ENCODE results near the gene OR2A7. TPM values are rescaled to one million over a fixed set of nuclear protein-coding genes. Genes with fewer than 3 reads are reported as not detected.
"Not testable (repeated sequence)": the region's sequence is repeated elsewhere in the genome, so short reads cannot be mapped to it uniquely, and the experiment has no call there.

OR2A7 gene
- total RNA-seq: 0.33 and 0.41 TPM in 2 replicates
- long read RNA-seq, partial matches to known transcripts: 0 of 1 reads
- long read RNA-seq, other reads (novel, unspliced or antisense): 1 of 1 reads

- H3K4me3 Mint-ChIP-seq; H3K36me3 Mint-ChIP-seq (ENCODE audit: low read depth); H3K27ac Mint-ChIP-seq (ENCODE audit: unreplicated experiment); H3K27me3 Mint-ChIP-seq (ENCODE audit: low read depth); DNase-seq (ENCODE audit: low read depth, low spot score); H3K9me3 Mint-ChIP-seq; H3K4me1 Mint-ChIP-seq: not testable (repeated sequence)
Measured at GRCh38 chr7:144264692-144265091, at the start of gene OR2A7. Gene OR2A7, minus strand, starts transcription at chr7:144264792. Its CDS starts 5,164 bp downstream, at chr7:144259628.

DNA sequence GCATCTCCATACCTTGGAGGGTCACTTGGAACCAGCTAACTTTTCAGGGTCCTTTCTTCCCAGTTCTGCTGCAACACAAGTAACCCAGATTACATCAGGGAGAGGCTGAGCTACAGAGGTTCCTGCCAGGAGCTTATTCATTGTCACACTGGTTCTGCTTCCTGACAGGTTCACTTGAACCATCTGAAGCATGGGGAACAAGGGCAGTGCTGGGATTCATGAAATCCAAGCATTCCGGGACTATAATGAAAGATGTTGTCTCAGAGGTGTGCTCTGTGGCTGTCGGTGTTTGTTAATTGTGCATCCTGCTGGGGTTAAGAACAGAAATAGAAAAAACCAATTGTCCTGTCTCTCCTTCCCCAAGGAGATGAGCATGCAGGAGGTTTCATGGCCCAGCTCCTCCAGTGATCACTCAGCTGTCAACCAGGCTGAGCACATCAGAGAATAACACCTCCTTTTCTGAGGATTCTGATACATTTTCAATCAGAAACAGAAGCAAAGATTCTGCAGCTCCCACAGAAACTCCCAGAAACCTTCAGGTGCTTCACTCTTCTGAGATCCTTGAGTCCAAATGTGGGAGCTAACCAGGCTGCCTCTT lies 47.4 kb upstream of the OR2A7 start, which contains the start of gene OR2A1:
Gene OR2A1, plus strand, starts transcription at position 548 of the 598 bp plus-strand sequence. CDS start 5,706 bp downstream, outside the sequence.
- not testable (repeated sequence) for H3K9me3 Mint-ChIP-seq; H3K36me3 Mint-ChIP-seq (ENCODE audit: low read depth); H3K27me3 Mint-ChIP-seq (ENCODE audit: low read depth); DNase-seq (ENCODE audit: low read depth, low spot score); H3K4me3 Mint-ChIP-seq; H3K27ac Mint-ChIP-seq (ENCODE audit: unreplicated experiment); H3K4me1 Mint-ChIP-seq

- not testable (repeated sequence) for H3K4me3 Mint-ChIP-seq; H3K27ac Mint-ChIP-seq (ENCODE audit: unreplicated experiment); H3K27me3 Mint-ChIP-seq (ENCODE audit: low read depth); DNase-seq (ENCODE audit: low read depth, low spot score); H3K4me1 Mint-ChIP-seq; H3K9me3 Mint-ChIP-seq; H3K36me3 Mint-ChIP-seq (ENCODE audit: low read depth)
Measured at GRCh38 chr7:144311218-144311617, 46.6 kb upstream of the OR2A7 start.

GRCh38 chr7:144309702-144310101 lies 45.1 kb upstream of the OR2A7 start:
- H3K27me3 Mint-ChIP-seq (ENCODE audit: low read depth); H3K4me1 Mint-ChIP-seq; H3K9me3 Mint-ChIP-seq; H3K27ac Mint-ChIP-seq (ENCODE audit: unreplicated experiment); H3K36me3 Mint-ChIP-seq (ENCODE audit: low read depth); H3K4me3 Mint-ChIP-seq; DNase-seq (ENCODE audit: low read depth, low spot score): not testable (repeated sequence)

DNA sequence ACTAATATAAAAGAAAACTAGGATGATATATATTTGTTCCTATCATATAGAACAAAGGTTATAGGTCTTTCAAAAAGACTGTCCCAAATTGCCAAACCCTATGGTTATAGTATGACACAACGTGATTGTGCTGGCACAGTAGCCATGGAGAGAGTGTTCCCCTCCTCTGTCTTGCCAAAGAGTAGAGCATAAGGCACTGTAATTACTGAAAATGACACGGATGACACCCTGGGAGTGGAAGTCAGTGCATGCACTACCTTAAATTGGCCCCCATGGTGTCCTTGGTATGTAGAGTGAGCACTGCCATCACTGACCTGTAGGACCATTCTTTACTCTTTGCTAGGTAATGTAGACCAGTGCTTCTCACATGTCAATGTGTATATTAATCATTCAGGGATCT lies 40.6 kb upstream of the OR2A7 start:
- H3K36me3 Mint-ChIP-seq (ENCODE audit: low read depth); DNase-seq (ENCODE audit: low read depth, low spot score); H3K9me3 Mint-ChIP-seq; H3K4me1 Mint-ChIP-seq; H3K27ac Mint-ChIP-seq (ENCODE audit: unreplicated experiment); H3K4me3 Mint-ChIP-seq; H3K27me3 Mint-ChIP-seq (ENCODE audit: low read depth): not testable (repeated sequence)

DNA sequence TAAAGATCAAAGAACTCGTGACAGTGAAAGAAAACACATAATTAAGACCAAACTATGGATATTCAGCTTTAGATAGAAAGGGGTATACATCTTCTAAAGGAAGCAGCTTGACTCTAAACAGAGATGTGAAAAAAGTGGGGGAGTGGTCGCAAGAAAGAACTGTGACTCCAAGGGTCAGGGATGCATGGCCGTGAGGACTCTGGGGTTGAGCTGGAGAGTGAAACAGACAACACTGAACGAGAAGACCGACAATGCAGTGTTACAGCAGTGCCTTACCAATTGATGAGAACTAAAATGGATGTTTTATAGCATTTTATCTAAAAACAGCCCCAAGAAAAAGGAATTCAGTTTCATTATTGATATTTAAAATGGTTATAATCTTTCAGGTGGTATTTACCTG lies 39.0 kb upstream of the OR2A7 start:
- not testable (repeated sequence) for DNase-seq (ENCODE audit: low read depth, low spot score); H3K27ac Mint-ChIP-seq (ENCODE audit: unreplicated experiment); H3K27me3 Mint-ChIP-seq (ENCODE audit: low read depth); H3K4me3 Mint-ChIP-seq; H3K9me3 Mint-ChIP-seq; H3K36me3 Mint-ChIP-seq (ENCODE audit: low read depth); H3K4me1 Mint-ChIP-seq

- H3K9me3 Mint-ChIP-seq; H3K27me3 Mint-ChIP-seq (ENCODE audit: low read depth); H3K4me1 Mint-ChIP-seq; H3K4me3 Mint-ChIP-seq; DNase-seq (ENCODE audit: low read depth, low spot score); H3K36me3 Mint-ChIP-seq (ENCODE audit: low read depth); H3K27ac Mint-ChIP-seq (ENCODE audit: unreplicated experiment): not testable (repeated sequence)
Measured at GRCh38 chr7:144302578-144303303, 38.1 kb upstream of the OR2A7 start.

DNA sequence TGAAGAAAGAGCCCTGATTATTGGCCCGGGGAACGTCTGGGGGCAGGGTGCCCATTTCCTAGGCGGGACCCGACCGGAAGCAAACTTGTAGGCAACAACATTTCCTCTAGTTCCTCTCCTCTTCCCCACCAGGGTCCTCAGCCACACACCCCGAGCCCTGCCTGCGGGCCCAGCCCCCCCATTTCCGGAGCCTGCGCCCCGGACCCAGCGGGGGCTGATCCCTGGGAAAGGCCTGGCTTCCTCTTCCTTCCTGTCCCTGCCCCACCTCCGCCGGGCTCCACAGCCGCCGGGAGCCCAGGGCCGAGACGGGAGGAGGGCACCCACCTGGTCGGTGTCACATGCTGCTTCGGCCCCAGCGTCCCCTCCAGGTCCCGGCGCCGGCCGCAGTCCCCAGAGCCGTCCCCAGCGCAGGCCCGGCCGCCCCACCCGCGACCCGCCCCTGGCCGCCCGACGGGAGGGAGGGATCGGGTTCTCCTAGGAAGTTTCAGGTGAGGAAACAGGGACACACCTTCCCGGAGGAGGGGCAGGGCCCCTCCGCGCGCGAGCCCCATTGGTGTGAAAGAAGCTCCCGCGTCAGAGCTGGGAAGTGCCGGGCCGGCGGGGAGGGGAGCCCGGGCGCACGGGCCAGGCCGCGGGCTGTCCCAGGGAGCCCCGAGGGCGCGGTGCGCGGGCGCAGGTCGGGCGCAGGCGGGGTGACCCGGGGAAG lies 29.4 kb upstream of the OR2A7 start:
- not testable (repeated sequence) for H3K36me3 Mint-ChIP-seq (ENCODE audit: low read depth); H3K27me3 Mint-ChIP-seq (ENCODE audit: low read depth); H3K27ac Mint-ChIP-seq (ENCODE audit: unreplicated experiment); H3K4me1 Mint-ChIP-seq; H3K9me3 Mint-ChIP-seq; DNase-seq (ENCODE audit: low read depth, low spot score); H3K4me3 Mint-ChIP-seq

DNA sequence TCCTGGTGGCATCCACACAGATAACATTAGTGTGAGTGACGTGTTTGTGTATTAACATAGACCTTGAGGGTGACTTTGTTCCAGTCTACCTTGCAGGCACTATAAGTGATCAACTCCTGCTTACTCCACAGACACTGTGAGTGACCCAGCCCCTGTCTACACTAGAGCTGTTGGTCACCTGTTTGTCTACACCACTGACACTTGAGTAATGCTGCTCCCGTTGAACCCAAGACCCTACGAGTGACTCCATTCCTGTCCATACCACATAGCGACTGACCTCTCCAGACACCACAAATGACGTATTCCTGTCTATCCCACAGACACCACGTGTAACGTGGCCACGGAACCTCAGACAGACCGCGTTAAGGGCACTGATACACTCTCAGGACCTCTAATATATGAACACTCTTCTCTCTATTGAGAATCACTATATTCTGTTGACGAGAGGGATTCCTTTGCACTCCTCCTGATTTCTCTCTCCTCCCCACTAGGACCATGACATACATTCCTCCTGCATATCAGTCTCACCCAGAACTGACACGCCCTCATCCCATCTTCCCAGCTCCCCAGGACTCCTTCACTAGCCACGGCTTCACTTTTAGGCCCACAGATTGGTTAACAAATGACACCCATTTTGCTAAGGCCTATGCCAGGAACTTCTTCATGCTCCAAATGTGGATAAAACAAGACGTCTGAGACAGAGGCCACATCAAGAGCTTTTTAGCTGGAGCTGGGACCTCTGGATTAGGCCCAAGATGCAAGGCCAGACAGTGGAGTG lies 28.0 kb upstream of the OR2A7 start:
- not testable (repeated sequence) for H3K27ac Mint-ChIP-seq (ENCODE audit: unreplicated experiment); H3K27me3 Mint-ChIP-seq (ENCODE audit: low read depth); DNase-seq (ENCODE audit: low read depth, low spot score); H3K9me3 Mint-ChIP-seq; H3K36me3 Mint-ChIP-seq (ENCODE audit: low read depth); H3K4me3 Mint-ChIP-seq; H3K4me1 Mint-ChIP-seq

DNA sequence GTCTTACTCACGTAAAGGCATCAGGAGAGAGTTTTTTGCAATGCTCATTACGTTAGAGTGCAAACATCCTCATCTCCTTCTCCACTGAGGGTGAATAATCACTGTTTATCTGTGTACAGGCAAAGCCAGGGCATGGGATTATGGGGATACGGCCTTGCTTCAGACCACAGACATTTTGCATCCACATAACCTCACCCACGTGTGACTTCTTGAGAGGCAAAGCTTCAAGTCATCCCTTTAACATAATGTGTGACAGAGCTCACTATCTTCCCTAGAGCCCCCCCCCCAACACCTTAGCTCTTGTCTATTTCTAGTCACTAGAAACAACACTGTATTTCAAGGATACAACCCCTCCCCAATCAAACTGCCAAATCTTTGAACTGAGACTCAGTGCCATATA lies 27.0 kb upstream of the OR2A7 start:
- H3K9me3 Mint-ChIP-seq; H3K27ac Mint-ChIP-seq (ENCODE audit: unreplicated experiment); DNase-seq (ENCODE audit: low read depth, low spot score); H3K27me3 Mint-ChIP-seq (ENCODE audit: low read depth); H3K4me3 Mint-ChIP-seq; H3K4me1 Mint-ChIP-seq; H3K36me3 Mint-ChIP-seq (ENCODE audit: low read depth): not testable (repeated sequence)

- not testable (repeated sequence) for H3K9me3 Mint-ChIP-seq; H3K27ac Mint-ChIP-seq (ENCODE audit: unreplicated experiment); H3K4me1 Mint-ChIP-seq; H3K36me3 Mint-ChIP-seq (ENCODE audit: low read depth); H3K27me3 Mint-ChIP-seq (ENCODE audit: low read depth); H3K4me3 Mint-ChIP-seq; DNase-seq (ENCODE audit: low read depth, low spot score)
Measured at GRCh38 chr7:144287171-144287784, 22.7 kb upstream of the OR2A7 start.

- not testable (repeated sequence) for H3K4me1 Mint-ChIP-seq; H3K36me3 Mint-ChIP-seq (ENCODE audit: low read depth); H3K9me3 Mint-ChIP-seq; H3K4me3 Mint-ChIP-seq; H3K27ac Mint-ChIP-seq (ENCODE audit: unreplicated experiment); H3K27me3 Mint-ChIP-seq (ENCODE audit: low read depth); DNase-seq (ENCODE audit: low read depth, low spot score)
Measured at GRCh38 chr7:144283716-144284115, 19.1 kb upstream of the OR2A7 start.

DNA sequence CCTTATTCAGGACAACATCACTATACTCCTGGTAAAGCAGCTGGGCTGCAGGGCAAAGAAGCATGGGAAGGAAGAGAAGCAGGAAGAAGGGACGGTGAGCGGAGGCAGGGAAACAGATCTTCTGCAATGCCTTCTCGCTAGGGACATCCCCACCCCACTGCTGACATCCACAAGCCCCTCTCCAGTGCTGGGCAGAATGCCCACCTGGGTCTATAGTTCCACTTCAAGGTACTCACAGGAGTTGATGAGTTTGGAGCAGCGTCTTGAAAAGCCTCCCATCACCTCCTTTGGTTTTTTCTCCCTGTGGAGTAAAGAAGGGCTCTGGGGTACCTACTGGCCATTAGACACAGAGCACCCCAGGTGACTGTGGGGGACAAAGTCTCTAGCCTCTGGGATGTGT lies 17.9 kb upstream of the OR2A7 start:
- not testable (repeated sequence) for H3K27ac Mint-ChIP-seq (ENCODE audit: unreplicated experiment); H3K36me3 Mint-ChIP-seq (ENCODE audit: low read depth); H3K4me3 Mint-ChIP-seq; H3K4me1 Mint-ChIP-seq; H3K27me3 Mint-ChIP-seq (ENCODE audit: low read depth); DNase-seq (ENCODE audit: low read depth, low spot score); H3K9me3 Mint-ChIP-seq

Measured in neural crest cell (in vitro differentiated cells).